ENCODE measurements around the gene GPR158. TPM values are rescaled to one million over a fixed set of nuclear protein-coding genes. Genes with fewer than 3 reads are reported as not detected.

The GPR158 gene
- total RNA-seq, 4 donors from 2014 or later = 0.16 to 1.1 (median 0.17) TPM; not detected in 1

DNA sequence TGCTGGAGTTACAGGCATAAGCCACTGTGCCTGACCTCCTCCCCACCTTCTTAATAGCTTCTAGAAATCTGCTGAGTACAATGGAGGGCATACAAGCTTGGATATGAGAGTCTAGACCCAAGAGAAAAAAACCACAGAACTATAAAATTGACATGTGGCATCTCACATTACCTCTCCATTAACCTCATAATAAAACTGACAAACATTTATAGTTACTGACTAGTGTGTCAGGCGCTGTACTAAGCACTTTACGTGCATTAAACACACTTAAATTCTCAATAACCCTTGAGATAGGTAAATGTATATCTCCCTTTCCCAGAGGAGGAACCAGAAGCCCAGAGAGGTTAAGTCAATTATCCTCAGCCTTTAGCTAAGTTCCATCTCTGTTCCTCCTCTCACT lies 458.7 kb downstream of the GPR158 start:
- TF ChIP-seq, protein P1, sequence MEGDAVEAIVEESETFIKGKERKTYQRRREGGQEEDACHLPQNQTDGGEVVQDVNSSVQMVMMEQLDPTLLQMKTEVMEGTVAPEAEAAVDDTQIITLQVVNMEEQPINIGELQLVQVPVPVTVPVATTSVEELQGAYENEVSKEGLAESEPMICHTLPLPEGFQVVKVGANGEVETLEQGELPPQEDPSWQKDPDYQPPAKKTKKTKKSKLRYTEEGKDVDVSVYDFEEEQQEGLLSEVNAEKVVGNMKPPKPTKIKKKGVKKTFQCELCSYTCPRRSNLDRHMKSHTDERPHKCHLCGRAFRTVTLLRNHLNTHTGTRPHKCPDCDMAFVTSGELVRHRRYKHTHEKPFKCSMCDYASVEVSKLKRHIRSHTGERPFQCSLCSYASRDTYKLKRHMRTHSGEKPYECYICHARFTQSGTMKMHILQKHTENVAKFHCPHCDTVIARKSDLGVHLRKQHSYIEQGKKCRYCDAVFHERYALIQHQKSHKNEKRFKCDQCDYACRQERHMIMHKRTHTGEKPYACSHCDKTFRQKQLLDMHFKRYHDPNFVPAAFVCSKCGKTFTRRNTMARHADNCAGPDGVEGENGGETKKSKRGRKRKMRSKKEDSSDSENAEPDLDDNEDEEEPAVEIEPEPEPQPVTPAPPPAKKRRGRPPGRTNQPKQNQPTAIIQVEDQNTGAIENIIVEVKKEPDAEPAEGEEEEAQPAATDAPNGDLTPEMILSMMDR (IDR thresholded peaks at IDR 0.05; ENCODE audit: low read depth) = no peak

DNA sequence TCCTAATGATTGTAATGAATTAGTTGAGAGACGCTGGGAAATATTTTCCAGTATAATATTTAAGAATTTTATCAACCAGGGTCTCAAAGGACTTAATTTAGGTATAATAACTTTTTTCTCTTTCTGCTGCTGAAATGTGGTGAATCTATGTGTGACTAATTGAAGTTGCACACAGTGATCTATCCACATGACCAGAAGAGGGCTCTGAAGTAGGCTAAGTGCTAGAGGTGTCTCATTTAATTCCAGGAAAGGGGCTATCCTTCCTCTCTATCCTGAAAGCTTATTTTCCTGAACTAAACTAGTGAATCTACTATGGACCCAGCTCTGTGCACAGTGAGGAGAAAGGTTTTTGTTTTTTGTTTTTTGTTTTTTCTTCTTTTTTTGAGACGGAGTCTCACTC lies 464.8 kb downstream of the GPR158 start:
- TF ChIP-seq, protein P1 (IDR thresholded peaks at IDR 0.05; ENCODE audit: low read depth) = no peak

DNA sequence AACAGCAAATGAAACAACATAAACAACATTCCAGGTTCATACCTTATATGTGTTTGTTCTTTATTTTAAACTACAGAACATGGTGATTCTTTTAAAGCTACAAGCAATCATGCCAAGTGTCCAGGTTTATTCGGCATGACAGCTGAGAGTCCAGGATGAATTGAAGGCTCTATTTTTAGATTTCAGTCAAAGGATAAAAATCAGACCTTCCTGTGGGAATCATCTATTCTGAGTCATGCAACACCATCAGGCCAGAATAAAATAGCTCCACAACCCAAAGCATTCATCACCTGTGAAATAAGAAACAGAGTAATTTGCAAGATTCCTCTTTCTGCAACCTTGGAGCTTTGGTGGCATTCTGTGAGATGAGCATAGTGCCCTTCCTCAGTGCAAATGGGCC lies 466.8 kb downstream of the GPR158 start:
- TF ChIP-seq, protein P1 (IDR thresholded peaks at IDR 0.05; ENCODE audit: low read depth) = no peak

DNA sequence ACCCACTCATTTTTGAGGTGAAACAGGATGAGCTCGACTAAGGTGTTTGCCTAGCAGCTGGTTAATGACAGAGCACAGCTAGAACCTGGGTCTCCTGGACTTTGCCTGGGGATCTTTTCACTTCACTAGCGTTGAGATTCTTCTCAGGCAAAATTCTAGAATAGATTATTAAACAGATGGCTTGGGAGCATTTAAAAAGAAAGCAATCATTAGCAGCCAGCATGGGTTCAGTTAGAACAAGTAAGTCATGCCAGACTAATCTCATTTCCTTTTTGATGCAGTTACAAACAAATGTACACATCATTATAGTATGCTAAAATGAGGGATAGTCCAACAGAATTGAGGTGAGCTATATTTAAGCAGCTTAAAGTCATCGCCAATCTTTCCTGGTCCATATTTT lies 467.9 kb downstream of the GPR158 start:
- TF ChIP-seq, protein P1 (IDR thresholded peaks at IDR 0.05; ENCODE audit: low read depth) = no peak

DNA sequence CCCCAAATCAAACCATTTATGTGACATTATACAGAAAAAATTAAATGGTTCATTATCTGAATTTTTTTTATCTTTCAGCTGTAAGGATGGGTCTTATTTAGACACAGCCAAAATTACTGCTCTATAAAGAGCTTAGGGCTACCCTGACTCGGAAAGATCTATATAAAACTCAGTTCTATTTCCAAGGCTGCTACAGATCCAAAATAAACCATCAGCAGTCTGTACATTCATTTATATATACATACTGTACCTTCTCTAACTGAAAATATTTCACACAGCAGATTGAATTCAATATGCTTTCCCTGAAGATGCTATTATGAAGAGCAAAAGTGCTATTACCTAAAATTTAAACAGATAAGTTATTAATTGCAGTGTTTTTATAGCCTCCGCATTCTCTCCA lies 471.6 kb downstream of the GPR158 start:
- TF ChIP-seq, protein P1 (IDR thresholded peaks at IDR 0.05; ENCODE audit: low read depth) = no peak

DNA sequence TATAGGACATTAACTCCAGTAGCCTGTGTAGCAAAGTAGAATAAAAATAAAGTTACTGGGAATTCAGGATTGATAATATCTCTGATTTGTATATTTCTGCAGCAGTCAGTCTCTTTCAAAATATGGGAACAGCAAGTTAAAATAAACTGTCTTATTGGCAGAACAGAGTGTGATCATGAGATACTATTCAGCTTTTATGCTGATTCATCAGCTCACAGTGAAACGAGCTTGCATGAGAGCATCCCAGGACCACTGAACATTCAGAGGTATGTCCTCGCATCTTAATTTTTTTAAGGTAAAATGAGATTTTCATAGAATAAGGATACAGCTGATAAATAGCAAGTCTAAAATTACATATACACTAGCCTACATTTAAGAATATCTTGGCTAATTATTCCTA lies 476.7 kb downstream of the GPR158 start:
- TF ChIP-seq, protein P1 (IDR thresholded peaks at IDR 0.05; ENCODE audit: low read depth) = no peak

Small RNA genes within 50 kb of the gene (small RNA-seq; reads per million reads assigned to genes)
- gene RN7SKP220 = not detected

Other genes with a start within 250 kb of the GPR158 start
- gene PRTFDC1, start 222.4 kb upstream of the GPR158 start, total RNA-seq = 1 to 10 TPM; 2.4 to 2.8 (median 2.7) TPM
- gene ENKUR, start 158.8 kb upstream of the GPR158 start, total RNA-seq = under 1 TPM in 1 of 4 donors, not detected in 3; 0.17 TPM
- gene THNSL1, start 158.4 kb upstream of the GPR158 start, total RNA-seq = 1 to 10 TPM; 1.3 to 2.1 (median 1.6) TPM